GM12878 (cell line): ENCODE data around the gene ZNF526. TPM values are rescaled to one million over a fixed set of nuclear protein-coding genes. Genes with fewer than 3 reads are reported as not detected.

Experiments
- ATAC-seq: fragments of 200-7000 bp; cut with Tn5 transposase; 3 replicates; pipeline ENCODE4 v1.9.1; 2020; ENCODE audit warnings: mild to moderate bottlenecking, moderate library complexity
- BruUV-seq: library from RNA; stranded (reverse); fragments of 400-500 nt; replicated peaks from 2 replicates; lab custom pipeline; 2021; lab: Mats Ljungman, UMichigan
- CTCF ChIA-PET: fragments of 300-600 bp; sonication (Branson Sonifier 250); formaldehyde crosslinking; extraction: SDS; loops from one replicate; lab custom pipeline; 2021; ENCODE audit warnings: inconsistent platforms; lab: Yijun Ruan, JAX
- POLR2A ChIA-PET: fragments of 350-600 bp; formaldehyde crosslinking; extraction: SDS; loops from one replicate; lab custom pipeline; 2021; ENCODE audit warnings: inconsistent platforms; lab: Charles Lee
- RAD21 ChIA-PET: fragments of 300-600 bp; sonication (Branson Sonifier 250); formaldehyde crosslinking; loops from one replicate; lab custom pipeline; 2023; ENCODE audit warnings: antibody characterized with exemption; ENCODE audit not compliant: unreplicated experiment; lab: Charles Lee
- SMC1A ChIA-PET: fragments of 300-600 bp; sonication (Branson Sonifier 250); formaldehyde crosslinking; loops from one replicate; lab custom pipeline; 2023; ENCODE audit not compliant: unreplicated experiment, uncharacterized antibody; lab: Charles Lee
- DNase-seq: peaks from one replicate; pipeline ENCODE4 v3.0.0-alpha.2; 2011; ENCODE audit warnings: low read depth, low spot score
- FAIRE-seq: peaks from 3 replicates; lab custom pipeline; 2011; peaks lifted over from hg19 to GRCh38; lab: Jason Lieb, UNC
- H2AFZ ChIP-seq: 2 replicates; pipeline ENCODE4 v1.6.0; 2011; ENCODE audit warnings: low read depth, low read length, control low read depth; ENCODE audit not compliant: control insufficient read depth
- H3K27ac ChIP-seq: 2 replicates; pipeline ENCODE4 v1.5.1; 2011; ENCODE audit warnings: control low read depth; ENCODE audit not compliant: control insufficient read depth, insufficient read depth
- H3K27me3 ChIP-seq, 2 experiments: replicated peaks in 1 of 2; 2 replicates each; pipeline versions ENCODE4 v1.6.0 to v1.6.1; 2011; ENCODE audit warnings: low read length in 1 of 2; ENCODE audit not compliant: control insufficient read depth in 2 of 2, insufficient read depth in 2 of 2
- H3K36me3 ChIP-seq, 2 experiments: 2 replicates each; pipeline ENCODE4 v1.5.1; 2011; ENCODE audit warnings: low read length in 1 of 2; ENCODE audit not compliant: control insufficient read depth in 2 of 2, insufficient read depth in 2 of 2
- H3K4me1 ChIP-seq: 2 replicates; pipeline ENCODE4 v1.6.1; 2011; ENCODE audit warnings: mild to moderate bottlenecking, low read length, moderate library complexity, mixed read lengths; ENCODE audit not compliant: control insufficient read depth, insufficient read depth
- H3K4me2 ChIP-seq: 2 replicates; pipeline ENCODE4 v1.6.0; 2011; ENCODE audit warnings: control low read depth; ENCODE audit not compliant: control insufficient read depth, insufficient read depth
- H3K4me3 ChIP-seq: fragments of 200-600 bp; sonication (generic); 2 replicates; pipeline ENCODE4 v1.5.1; 2016
- H3K79me2 ChIP-seq: 2 replicates; pipeline ENCODE4 v1.6.0; 2011; ENCODE audit warnings: low read length; ENCODE audit not compliant: control insufficient read depth, insufficient read depth
- H3K9ac ChIP-seq: 2 replicates; pipeline ENCODE4 v1.8.0; 2011; ENCODE audit warnings: low read length, control low read depth, mixed read lengths; ENCODE audit not compliant: control insufficient read depth, insufficient read depth
- H3K9me3 ChIP-seq: replicated peaks from 3 replicates; pipeline ENCODE4 v1.5.1; 2011; ENCODE audit warnings: mild to moderate bottlenecking, low read length; ENCODE audit not compliant: control insufficient read depth, insufficient read depth
- H4K20me1 ChIP-seq: 2 replicates; pipeline ENCODE4 v1.6.0; 2011; ENCODE audit not compliant: control insufficient read depth, insufficient read depth
- ATF7 ChIP-seq: fragments of 450-650 bp; IDR thresholded peaks from 2 replicates; pipeline ENCODE4 v1.6.1; 2016; ENCODE audit warnings: low read depth, mild to moderate bottlenecking
- BCL11A ChIP-seq: IDR thresholded peaks from 2 replicates; pipeline ENCODE4 v1.6.1; 2011; ENCODE audit warnings: low read depth, low read length
- E2F4 ChIP-seq: IDR thresholded peaks from 2 replicates; pipeline ENCODE4 v1.6.1; 2012; ENCODE audit warnings: low read depth, low read length, improper control_type of control experiment
- IKZF1 ChIP-seq: fragments of 450-650 bp; conservative IDR thresholded peaks from 2 replicates; pipeline ENCODE4 v1.6.1; 2017; ENCODE audit warnings: antibody characterized with exemption, mild to moderate bottlenecking
- MYB ChIP-seq: fragments of 150-350 bp; IDR thresholded peaks from 2 replicates; pipeline ENCODE4 v1.6.1; 2014; ENCODE audit warnings: mild to moderate bottlenecking, low read depth, low read length, borderline replicate concordance
- POLR2AphosphoS5 ChIP-seq: IDR thresholded peaks from 2 replicates; pipeline ENCODE4 v1.6.1; 2011; ENCODE audit warnings: mild to moderate bottlenecking, low read length, inconsistent platforms
- RCOR1 ChIP-seq: conservative IDR thresholded peaks from 2 replicates; pipeline ENCODE4 v1.6.1; 2012; ENCODE audit warnings: low read depth, low read length, improper control_type of control experiment
- STAT3 ChIP-seq: IDR thresholded peaks from 2 replicates; pipeline ENCODE4 v1.6.1; 2011; ENCODE audit warnings: low read depth, low read length, improper control_type of control experiment
- ZBTB11 ChIP-seq: fragments of 450-650 bp; formaldehyde crosslinking; IDR thresholded peaks from 2 replicates; pipeline ENCODE4 v1.5.0; 2022; ENCODE audit warnings: mild to moderate bottlenecking, missing genetic modification characterization
- WGBS: methylation state at CpG from one replicate; pipeline ENCODE4 v1.1.6; 2016; ENCODE audit warnings: low lambda C conversion rate; ENCODE audit not compliant: insufficient replicate concordance, insufficient coverage; ENCODE audit errors: missing lambda C conversion rate; 5-methylcytosine and 5-hydroxymethylcytosine counted together
- in situ Hi-C: fragments of 300-500 bp; cut with MboI; formaldehyde crosslinking; loops from 9 replicates; pipeline ENCODE4 v1.14.3; 2018; ENCODE audit warnings: mixed read lengths
- intact Hi-C: fragments of 100-400 bp; cut with micrococcal nuclease; formaldehyde crosslinking; loops from one replicate; pipeline ENCODE4 v1.14.2; 2022; ENCODE audit not compliant: unreplicated experiment
- polyA plus RNA-seq, 11 experiments: library from polyadenylated mRNA; depleted of rRNA in 4 of 11; unstranded in 6 of 11; stranded (reverse) in 5 of 11; fragments of >200 nt; fragmentation: Nextera tagmentation in 4 of 11; fragmentation: Illumina TruSeq in 1 of 11; extraction: Ambion mirVana in 4 of 11; extraction: Trizol in 1 of 11; gene quantifications; 1 replicate in 1 of 11; 2 replicates in 10 of 11; pipeline versions ENCODE4 v1.2.1 to v1.2.3, GENCODE V29; 2011 to 2016; ENCODE audit warnings: inconsistent platforms in 2 of 11, missing spikeins in 2 of 11, low read depth in 1 of 11
- total RNA-seq, 4 experiments: library from RNA; depleted of rRNA in 3 of 4; stranded (reverse); fragments of >200 nt in 3 of 4; fragmentation: Illumina TruSeq in 1 of 4; extraction: Trizol in 1 of 4; gene quantifications; 2 replicates each; pipeline versions ENCODE4 v1.2.1 to v1.2.3, GENCODE V29; 2013 to 2021
- TF ChIP-seq, protein P1 (sequence below): fragments of 450-650 bp; IDR thresholded peaks from 2 replicates; pipeline ENCODE4 v1.6.1; 2016; ENCODE audit warnings: mild to moderate bottlenecking, moderate library complexity, borderline replicate concordance

The ZNF526 gene
- total and polyA plus RNA-seq, 10 of the 15 experiments (the other 5 are each of a cell fraction or from before 2014, with no cell fraction given), result 1.8 to 18.3 (median 5.5) TPM

DNA sequence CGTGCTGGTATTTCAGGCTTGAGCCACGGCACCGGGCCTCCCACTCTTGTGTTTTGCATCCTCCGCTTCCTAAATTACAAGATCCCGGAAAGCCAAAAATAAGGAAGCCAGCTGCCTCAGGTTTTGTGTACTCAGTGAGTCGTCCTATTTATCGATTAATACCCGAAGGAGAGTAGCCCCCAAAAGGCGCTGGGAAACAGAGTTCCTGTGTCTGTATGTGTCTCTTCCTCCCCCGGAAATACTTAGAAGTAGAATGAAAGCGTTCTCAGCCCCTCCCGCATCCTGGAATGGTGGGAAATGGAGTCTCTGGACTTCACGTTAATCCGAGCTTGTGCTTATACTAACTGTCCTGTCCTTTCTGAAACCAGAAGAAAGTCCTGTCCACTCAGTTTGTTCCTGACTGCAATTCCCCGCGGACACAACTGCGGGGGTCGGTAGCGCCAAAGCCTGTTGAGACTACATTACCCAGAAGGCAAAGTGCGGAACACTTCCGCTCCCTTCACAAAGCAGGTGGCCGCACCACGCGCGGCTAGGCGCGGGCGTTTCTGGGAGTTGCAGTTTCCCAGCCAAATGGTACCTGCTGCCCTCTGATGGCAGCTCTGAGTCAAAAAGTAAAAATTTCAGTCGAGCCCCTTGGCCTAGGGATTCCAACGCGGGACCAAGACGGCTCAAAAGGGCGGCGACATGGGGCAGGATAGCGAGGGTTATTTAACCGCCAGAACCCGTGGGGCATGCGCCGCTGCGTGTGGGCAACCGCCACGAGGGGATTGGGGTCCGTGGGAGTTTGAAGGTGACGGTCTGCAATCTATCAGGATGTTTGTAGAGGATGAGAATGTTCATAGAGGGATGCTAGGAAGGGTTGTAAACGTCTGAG, 24.5 kb downstream of the ZNF526 start:
- WGBS, result 3% methylated on average over 45 of the region's 45 CpGs
- peaks cover 29% of the 10 kb centered on the region for H3K79me2 ChIP-seq
- intact Hi-C loops, result loop anchor here (2.0 to 5.0 kb wide), 2 partner anchors 36 to 112 kb away; partner anchors contain the start of gene POU2F2
- peaks cover 4 to 5% of the 10 kb centered on the region in 2 experiments; a peak in 3 of 4 replicates for H3K36me3 ChIP-seq
- no peaks in the 10 kb centered on the region for H4K20me1 ChIP-seq
- no peaks in the 10 kb centered on the region for H3K9me3 ChIP-seq
- FAIRE-seq (peak; percentile 81), DNase-seq (peak; percentile 85), ATAC-seq (peak; percentile 65)
- H3K4me2 ChIP-seq, result peak overlapping the region; percentile 95
- CTCF ChIA-PET, result interaction anchor here (0.6 to 6.7 kb wide), 17 partner anchors 16 to 189 kb away, joined by 3 to 111 read pairs (median 4); partner anchors contain the start of genes CIC and POU2F2
- RAD21 ChIA-PET, result interaction anchor here (0.6 to 6.0 kb wide), 8 partner anchors 13 to 136 kb away, joined by 3 to 82 read pairs (median 4); no protein-coding TSS in a partner anchor
- H3K9ac ChIP-seq, result peak overlapping the region; percentile 58
- peak overlapping the region; percentile 85 for H3K27ac ChIP-seq
- peak overlapping the region; percentile 99 for H2AFZ ChIP-seq
- POLR2A ChIA-PET, result interaction anchor here (0.7 to 6.7 kb wide), 7 partner anchors 16 to 121 kb away, joined by 3 to 51 read pairs (median 5); no protein-coding TSS in a partner anchor
- H3K4me1 ChIP-seq, result peaks cover 17% of the 10 kb centered on the region
- H3K4me3 ChIP-seq, result peak overlapping the region; percentile 90
- in situ Hi-C loops, result no loop called here
- SMC1A ChIA-PET, result interaction anchor here (0.7 to 6.3 kb wide), 11 partner anchors 14 to 136 kb away, joined by 3 to 70 read pairs (median 5); no protein-coding TSS in a partner anchor
- no TSS peak for BruUV-seq
- no peaks in the 10 kb centered on the region for H3K27me3 ChIP-seq
- TF ChIP-seq BCL11A (no peak), STAT3 (no peak), ATF7 (peak; percentile 65), POLR2AphosphoS5 (no peak), IKZF1 (peak; percentile 100), RCOR1 (0 out of 2 replicates have a peak, but pooled peaks have one; percentile 53), ZBTB11 (CRISPR knock-in tag) (no peak), E2F4 (no peak), MYB (no peak)
- TF ChIP-seq, protein P1, sequence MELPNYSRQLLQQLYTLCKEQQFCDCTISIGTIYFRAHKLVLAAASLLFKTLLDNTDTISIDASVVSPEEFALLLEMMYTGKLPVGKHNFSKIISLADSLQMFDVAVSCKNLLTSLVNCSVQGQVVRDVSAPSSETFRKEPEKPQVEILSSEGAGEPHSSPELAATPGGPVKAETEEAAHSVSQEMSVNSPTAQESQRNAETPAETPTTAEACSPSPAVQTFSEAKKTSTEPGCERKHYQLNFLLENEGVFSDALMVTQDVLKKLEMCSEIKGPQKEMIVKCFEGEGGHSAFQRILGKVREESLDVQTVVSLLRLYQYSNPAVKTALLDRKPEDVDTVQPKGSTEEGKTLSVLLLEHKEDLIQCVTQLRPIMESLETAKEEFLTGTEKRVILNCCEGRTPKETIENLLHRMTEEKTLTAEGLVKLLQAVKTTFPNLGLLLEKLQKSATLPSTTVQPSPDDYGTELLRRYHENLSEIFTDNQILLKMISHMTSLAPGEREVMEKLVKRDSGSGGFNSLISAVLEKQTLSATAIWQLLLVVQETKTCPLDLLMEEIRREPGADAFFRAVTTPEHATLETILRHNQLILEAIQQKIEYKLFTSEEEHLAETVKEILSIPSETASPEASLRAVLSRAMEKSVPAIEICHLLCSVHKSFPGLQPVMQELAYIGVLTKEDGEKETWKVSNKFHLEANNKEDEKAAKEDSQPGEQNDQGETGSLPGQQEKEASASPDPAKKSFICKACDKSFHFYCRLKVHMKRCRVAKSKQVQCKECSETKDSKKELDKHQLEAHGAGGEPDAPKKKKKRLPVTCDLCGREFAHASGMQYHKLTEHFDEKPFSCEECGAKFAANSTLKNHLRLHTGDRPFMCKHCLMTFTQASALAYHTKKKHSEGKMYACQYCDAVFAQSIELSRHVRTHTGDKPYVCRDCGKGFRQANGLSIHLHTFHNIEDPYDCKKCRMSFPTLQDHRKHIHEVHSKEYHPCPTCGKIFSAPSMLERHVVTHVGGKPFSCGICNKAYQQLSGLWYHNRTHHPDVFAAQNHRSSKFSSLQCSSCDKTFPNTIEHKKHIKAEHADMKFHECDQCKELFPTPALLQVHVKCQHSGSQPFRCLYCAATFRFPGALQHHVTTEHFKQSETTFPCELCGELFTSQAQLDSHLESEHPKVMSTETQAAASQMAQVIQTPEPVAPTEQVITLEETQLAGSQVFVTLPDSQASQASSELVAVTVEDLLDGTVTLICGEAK, result peak; percentile 97
